Transverse colon (tissue), 3 donors: ENCODE results near the gene EHD3.

Experiments used
- CTCF ChIP-seq, 5 experiments: fragments of 200-600 bp in 3 of 5; fragments of 450-650 bp in 2 of 5; sonication (generic) in 3 of 5; IDR thresholded peaks; 1 replicate in 2 of 5; 2 replicates in 3 of 5; pipeline ENCODE4 v1.5.1; 2016 to 2017; ENCODE audit warnings: antibody characterized with exemption in 5 of 5, inconsistent platforms in 3 of 5, mild to moderate bottlenecking in 2 of 5, moderate library complexity in 1 of 5
- POLR2A ChIP-seq: fragments of 450-650 bp; IDR thresholded peaks from one replicate; pipeline ENCODE4 v1.6.1; 2016; ENCODE audit warnings: antibody characterized with exemption, mild to moderate bottlenecking, moderate library complexity

GRCh38 chr2:31275976-31276375 lies 42.0 kb downstream of the EHD3 start:
- TF ChIP-seq CTCF (IDR thresholded peaks at IDR 0.05) (no peak), POLR2A (no peak)
